GM12878 (cell line): Measurements from ENCODE around the gene KRTAP4-1. TPM values are rescaled to one million over a fixed set of nuclear protein-coding genes. Genes with fewer than 3 reads are reported as not detected.

Experiments
- ATAC-seq: fragments of 200-7000 bp; cut with Tn5 transposase; 3 replicates; pipeline ENCODE4 v1.9.1; 2020; ENCODE audit warnings: mild to moderate bottlenecking, moderate library complexity
- BruUV-seq: library from RNA; stranded (reverse); fragments of 400-500 nt; replicated peaks from 2 replicates; lab custom pipeline; 2021; lab: Mats Ljungman, UMichigan
- CTCF ChIA-PET: fragments of 300-600 bp; sonication (Branson Sonifier 250); formaldehyde crosslinking; extraction: SDS; loops from one replicate; lab custom pipeline; 2021; ENCODE audit warnings: inconsistent platforms; lab: Yijun Ruan, JAX
- POLR2A ChIA-PET: fragments of 350-600 bp; formaldehyde crosslinking; extraction: SDS; loops from one replicate; lab custom pipeline; 2021; ENCODE audit warnings: inconsistent platforms; lab: Charles Lee
- RAD21 ChIA-PET: fragments of 300-600 bp; sonication (Branson Sonifier 250); formaldehyde crosslinking; loops from one replicate; lab custom pipeline; 2023; ENCODE audit warnings: antibody characterized with exemption; ENCODE audit not compliant: unreplicated experiment; lab: Charles Lee
- SMC1A ChIA-PET: fragments of 300-600 bp; sonication (Branson Sonifier 250); formaldehyde crosslinking; loops from one replicate; lab custom pipeline; 2023; ENCODE audit not compliant: unreplicated experiment, uncharacterized antibody; lab: Charles Lee
- DNase-seq: peaks from one replicate; pipeline ENCODE4 v3.0.0-alpha.2; 2011; ENCODE audit warnings: low read depth, low spot score
- FAIRE-seq: peaks from 3 replicates; lab custom pipeline; 2011; peaks lifted over from hg19 to GRCh38; lab: Jason Lieb, UNC
- H2AFZ ChIP-seq: 2 replicates; pipeline ENCODE4 v1.6.0; 2011; ENCODE audit warnings: low read depth, low read length, control low read depth; ENCODE audit not compliant: control insufficient read depth
- H3K27ac ChIP-seq: 2 replicates; pipeline ENCODE4 v1.5.1; 2011; ENCODE audit warnings: control low read depth; ENCODE audit not compliant: control insufficient read depth, insufficient read depth
- H3K27me3 ChIP-seq, 2 experiments: replicated peaks in 1 of 2; 2 replicates each; pipeline versions ENCODE4 v1.6.0 to v1.6.1; 2011; ENCODE audit warnings: low read length in 1 of 2; ENCODE audit not compliant: control insufficient read depth in 2 of 2, insufficient read depth in 2 of 2
- H3K36me3 ChIP-seq, 2 experiments: 2 replicates each; pipeline ENCODE4 v1.5.1; 2011; ENCODE audit warnings: low read length in 1 of 2; ENCODE audit not compliant: control insufficient read depth in 2 of 2, insufficient read depth in 2 of 2
- H3K4me1 ChIP-seq: 2 replicates; pipeline ENCODE4 v1.6.1; 2011; ENCODE audit warnings: mild to moderate bottlenecking, low read length, moderate library complexity, mixed read lengths; ENCODE audit not compliant: control insufficient read depth, insufficient read depth
- H3K4me2 ChIP-seq: 2 replicates; pipeline ENCODE4 v1.6.0; 2011; ENCODE audit warnings: control low read depth; ENCODE audit not compliant: control insufficient read depth, insufficient read depth
- H3K4me3 ChIP-seq: fragments of 200-600 bp; sonication (generic); 2 replicates; pipeline ENCODE4 v1.5.1; 2016
- H3K79me2 ChIP-seq: 2 replicates; pipeline ENCODE4 v1.6.0; 2011; ENCODE audit warnings: low read length; ENCODE audit not compliant: control insufficient read depth, insufficient read depth
- H3K9ac ChIP-seq: 2 replicates; pipeline ENCODE4 v1.8.0; 2011; ENCODE audit warnings: low read length, control low read depth, mixed read lengths; ENCODE audit not compliant: control insufficient read depth, insufficient read depth
- H3K9me3 ChIP-seq: replicated peaks from 3 replicates; pipeline ENCODE4 v1.5.1; 2011; ENCODE audit warnings: mild to moderate bottlenecking, low read length; ENCODE audit not compliant: control insufficient read depth, insufficient read depth
- H4K20me1 ChIP-seq: 2 replicates; pipeline ENCODE4 v1.6.0; 2011; ENCODE audit not compliant: control insufficient read depth, insufficient read depth
- ASH2L ChIP-seq: fragments of 300-600, 200-600 bp; sonication (generic); IDR thresholded peaks from 2 replicates; pipeline ENCODE4 v1.6.1; 2017; ENCODE audit warnings: low read depth, mild to moderate bottlenecking, borderline replicate concordance
- CBX5 ChIP-seq: sonication (generic); IDR thresholded peaks from 2 replicates; pipeline ENCODE4 v1.6.1; 2016; ENCODE audit warnings: low read depth, moderate library complexity, mild to moderate bottlenecking, inconsistent platforms
- CHD1 ChIP-seq: IDR thresholded peaks from 2 replicates; pipeline ENCODE4 v1.6.1; 2012; ENCODE audit warnings: low read depth, low read length, improper control_type of control experiment
- EGR1 ChIP-seq, 2 experiments: IDR thresholded peaks; 1 replicate in 1 of 2; 2 replicates in 1 of 2; pipeline ENCODE4 v1.6.1; 2011 to 2012; ENCODE audit warnings: low read depth in 2 of 2, low read length in 2 of 2, borderline replicate concordance in 1 of 2, mild to moderate bottlenecking in 1 of 2, moderate library complexity in 1 of 2
- GABPA ChIP-seq: IDR thresholded peaks from 2 replicates; pipeline ENCODE4 v1.6.1; 2014; ENCODE audit warnings: antibody characterized with exemption, low read depth, mild to moderate bottlenecking, inconsistent platforms
- GATAD2B ChIP-seq: fragments of 450-650 bp; conservative IDR thresholded peaks from 2 replicates; pipeline ENCODE4 v1.6.1; 2017; ENCODE audit warnings: low read depth, mild to moderate bottlenecking, moderate library complexity
- JUND ChIP-seq: IDR thresholded peaks from 2 replicates; pipeline ENCODE4 v1.6.1; 2012; ENCODE audit warnings: low read depth, mild to moderate bottlenecking, low read length, improper control_type of control experiment, moderate library complexity
- NFYB ChIP-seq: IDR thresholded peaks from 2 replicates; pipeline ENCODE4 v1.6.1; 2011; ENCODE audit warnings: low read depth, mild to moderate bottlenecking, low read length, improper control_type of control experiment, moderate library complexity; ENCODE audit not compliant: insufficient read depth
- POLR2AphosphoS2 ChIP-seq: IDR thresholded peaks from 2 replicates; pipeline ENCODE4 v1.6.1; 2011; ENCODE audit warnings: low read depth, mild to moderate bottlenecking, low read length, improper control_type of control experiment, moderate library complexity
- RB1 ChIP-seq: fragments of 450-650 bp; formaldehyde crosslinking; IDR thresholded peaks from 2 replicates; pipeline ENCODE4 v1.6.1; 2017; ENCODE audit warnings: mild to moderate bottlenecking, borderline replicate concordance
- RCOR1 ChIP-seq: conservative IDR thresholded peaks from 2 replicates; pipeline ENCODE4 v1.6.1; 2012; ENCODE audit warnings: low read depth, low read length, improper control_type of control experiment
- RFX5 ChIP-seq: IDR thresholded peaks from 2 replicates; pipeline ENCODE4 v1.6.1; 2011; ENCODE audit warnings: low read depth, low read length, improper control_type of control experiment
- TBL1XR1 ChIP-seq: IDR thresholded peaks from 2 replicates; pipeline ENCODE4 v1.6.1; 2012; ENCODE audit warnings: low read depth, low read length, improper control_type of control experiment
- TCF12 ChIP-seq: IDR thresholded peaks from 2 replicates; pipeline ENCODE4 v1.6.1; 2011; ENCODE audit warnings: low read depth, mild to moderate bottlenecking, low read length
- WRNIP1 ChIP-seq: IDR thresholded peaks from 2 replicates; pipeline ENCODE4 v1.6.1; 2011; ENCODE audit warnings: low read depth, low read length, improper control_type of control experiment, borderline replicate concordance
- ZBTB33 ChIP-seq: fragments of 450-650 bp; IDR thresholded peaks from 2 replicates; pipeline ENCODE4 v1.6.1; 2017; ENCODE audit warnings: mild to moderate bottlenecking
- in situ Hi-C: fragments of 300-500 bp; cut with MboI; formaldehyde crosslinking; loops from 9 replicates; pipeline ENCODE4 v1.14.3; 2018; ENCODE audit warnings: mixed read lengths
- intact Hi-C: fragments of 100-400 bp; cut with micrococcal nuclease; formaldehyde crosslinking; loops from one replicate; pipeline ENCODE4 v1.14.2; 2022; ENCODE audit not compliant: unreplicated experiment
- polyA plus RNA-seq, 11 experiments: library from polyadenylated mRNA; depleted of rRNA in 4 of 11; unstranded in 6 of 11; stranded (reverse) in 5 of 11; fragments of >200 nt; fragmentation: Nextera tagmentation in 4 of 11; fragmentation: Illumina TruSeq in 1 of 11; extraction: Ambion mirVana in 4 of 11; extraction: Trizol in 1 of 11; gene quantifications; 1 replicate in 1 of 11; 2 replicates in 10 of 11; pipeline versions ENCODE4 v1.2.1 to v1.2.3, GENCODE V29; 2011 to 2016; ENCODE audit warnings: inconsistent platforms in 2 of 11, missing spikeins in 2 of 11, low read depth in 1 of 11
- total RNA-seq, 4 experiments: library from RNA; depleted of rRNA in 3 of 4; stranded (reverse); fragments of >200 nt in 3 of 4; fragmentation: Illumina TruSeq in 1 of 4; extraction: Trizol in 1 of 4; gene quantifications; 2 replicates each; pipeline versions ENCODE4 v1.2.1 to v1.2.3, GENCODE V29; 2013 to 2021
- TF ChIP-seq, protein P1 (sequence below): fragments of 450-650 bp; IDR thresholded peaks from 2 replicates; pipeline ENCODE4 v1.6.1; 2018; ENCODE audit warnings: borderline replicate concordance, mild to moderate bottlenecking; ENCODE audit not compliant: partially characterized antibody
- TF ChIP-seq, protein P2 (sequence below): IDR thresholded peaks from 2 replicates; pipeline ENCODE4 v1.6.1; 2011; ENCODE audit warnings: low read depth, mild to moderate bottlenecking, low read length, moderate library complexity, borderline replicate concordance; ENCODE audit errors: extremely low read depth

Gene KRTAP4-1
- total and polyA plus RNA-seq, 10 of the 15 experiments (the other 5 are each of a cell fraction or from before 2014, with no cell fraction given): not detected

DNA sequence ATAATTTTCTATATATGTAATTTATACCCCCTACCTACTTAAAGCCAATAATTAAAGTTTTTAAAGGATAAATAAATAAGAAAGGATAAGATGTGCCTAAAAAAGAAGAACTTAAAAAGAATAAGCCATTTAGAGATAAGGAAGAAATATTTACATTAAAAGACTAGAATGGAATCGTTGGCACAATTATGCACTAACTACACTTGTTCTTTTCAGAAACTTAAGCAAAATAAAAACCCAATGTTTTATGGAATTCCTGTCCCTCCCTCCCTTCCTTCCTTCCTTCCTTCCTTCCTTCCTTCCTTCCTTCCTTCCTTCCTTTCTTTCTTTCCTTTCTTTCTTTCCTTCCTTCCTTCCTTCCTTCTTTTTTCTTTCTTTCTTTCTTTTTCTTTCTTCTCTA is 39.9 kb downstream of the KRTAP4-1 start (continued):
- TF ChIP-seq, protein P1, sequence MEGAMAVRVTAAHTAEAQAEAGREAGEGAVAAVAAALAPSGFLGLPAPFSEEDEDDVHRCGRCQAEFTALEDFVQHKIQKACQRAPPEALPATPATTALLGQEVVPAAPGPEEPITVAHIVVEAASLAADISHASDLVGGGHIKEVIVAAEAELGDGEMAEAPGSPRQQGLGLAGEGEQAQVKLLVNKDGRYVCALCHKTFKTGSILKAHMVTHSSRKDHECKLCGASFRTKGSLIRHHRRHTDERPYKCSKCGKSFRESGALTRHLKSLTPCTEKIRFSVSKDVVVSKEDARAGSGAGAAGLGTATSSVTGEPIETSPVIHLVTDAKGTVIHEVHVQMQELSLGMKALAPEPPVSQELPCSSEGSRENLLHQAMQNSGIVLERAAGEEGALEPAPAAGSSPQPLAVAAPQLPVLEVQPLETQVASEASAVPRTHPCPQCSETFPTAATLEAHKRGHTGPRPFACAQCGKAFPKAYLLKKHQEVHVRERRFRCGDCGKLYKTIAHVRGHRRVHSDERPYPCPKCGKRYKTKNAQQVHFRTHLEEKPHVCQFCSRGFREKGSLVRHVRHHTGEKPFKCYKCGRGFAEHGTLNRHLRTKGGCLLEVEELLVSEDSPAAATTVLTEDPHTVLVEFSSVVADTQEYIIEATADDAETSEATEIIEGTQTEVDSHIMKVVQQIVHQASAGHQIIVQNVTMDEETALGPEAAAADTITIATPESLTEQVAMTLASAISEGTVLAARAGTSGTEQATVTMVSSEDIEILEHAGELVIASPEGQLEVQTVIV: no peak
- no peak for TF ChIP-seq RCOR1
- TF ChIP-seq TBL1XR1: no peak
- TF ChIP-seq RFX5: no peak
- no peak for TF ChIP-seq ASH2L

DNA sequence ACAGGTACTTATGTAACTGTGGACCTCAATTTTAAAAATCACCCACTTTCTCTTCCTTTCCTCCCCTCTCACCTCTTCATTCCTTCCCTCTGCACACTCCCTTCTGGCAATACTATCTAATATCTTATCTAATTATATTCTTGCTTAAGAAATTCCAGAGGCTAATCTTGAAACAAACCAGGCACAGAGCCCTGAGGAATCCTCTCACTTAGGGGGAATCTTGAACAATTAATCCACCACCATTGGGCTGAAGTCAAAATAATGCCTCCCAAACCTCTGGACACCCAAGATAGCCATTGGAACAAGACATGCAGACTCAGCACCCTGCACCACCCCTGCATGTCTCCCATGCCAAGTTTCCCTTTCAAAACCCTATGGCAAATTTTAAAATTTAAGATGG is 43.4 kb downstream of the KRTAP4-1 start:
- intact Hi-C loops: no loop called here
- no peak overlapping the region for H3K4me3 ChIP-seq
- H3K9me3 ChIP-seq: no peaks in the 10 kb centered on the region; the same call in 1 of the 3 replicates
- ChIA-PET RAD21 (no interaction called here), POLR2A (no interaction called here), SMC1A (no interaction called here), CTCF (interaction anchor here (0.6 kb wide), 1 partner anchor 465 kb away, joined by 3 read pairs; no protein-coding TSS in a partner anchor)
- H3K4me2 ChIP-seq: no peak overlapping the region
- H3K36me3 ChIP-seq: no peaks in the 10 kb centered on the region
- BruUV-seq: no TSS peak
- FAIRE-seq: no peak
- H3K4me1 ChIP-seq: no peaks in the 10 kb centered on the region
- no peak overlapping the region for H3K27ac ChIP-seq
- no peaks in the 10 kb centered on the region for H3K27me3 ChIP-seq
- in situ Hi-C loops: no loop called here
- no peak for ATAC-seq
- TF ChIP-seq, protein P2, sequence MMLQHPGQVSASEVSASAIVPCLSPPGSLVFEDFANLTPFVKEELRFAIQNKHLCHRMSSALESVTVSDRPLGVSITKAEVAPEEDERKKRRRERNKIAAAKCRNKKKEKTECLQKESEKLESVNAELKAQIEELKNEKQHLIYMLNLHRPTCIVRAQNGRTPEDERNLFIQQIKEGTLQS: no peak
- TF ChIP-seq CBX5: no peak
- TF ChIP-seq CHD1: no peak
- no peak for TF ChIP-seq NFYB
- TF ChIP-seq EGR1 (IDR thresholded peaks at IDR 0.05; ENCODE audit: borderline replicate concordance in 1 of 2, low read depth in 2 of 2, low read length in 2 of 2): no peak
- no peak for TF ChIP-seq JUND
- no peak for TF ChIP-seq WRNIP1
- TF ChIP-seq GATAD2B: no peak
- no peak for TF ChIP-seq ZBTB33
- TF ChIP-seq GABPA: no peak
- TF ChIP-seq TCF12: no peak
- TF ChIP-seq POLR2AphosphoS2: no peak
- TF ChIP-seq RB1: no peak
- DNase-seq: no peak
- no peak overlapping the region for H2AFZ ChIP-seq
- no peaks in the 10 kb centered on the region for H3K79me2 ChIP-seq
- no peaks in the 10 kb centered on the region for H4K20me1 ChIP-seq
- no peak overlapping the region for H3K9ac ChIP-seq
